Measurements from ENCODE around the gene LKAAEAR1. TPM values are rescaled to one million over a fixed set of nuclear protein-coding genes. Genes with fewer than 3 reads are reported as not detected.

Gene LKAAEAR1
- total RNA-seq, 1 donor from 2014 or later: not detected

- H3K36me3 Mint-ChIP-seq (ENCODE audit: unreplicated experiment): no peaks in the 10 kb centered on the region
- DNase-seq: peak; percentile 14
- H3K27me3 Mint-ChIP-seq (ENCODE audit: unreplicated experiment): peaks cover 10% of the 10 kb centered on the region
- H3K4me3 Mint-ChIP-seq (ENCODE audit: unreplicated experiment): no peak overlapping the region
- no peak for TF ChIP-seq CTCF (IDR thresholded peaks at IDR 0.05; ENCODE audit: partially characterized antibody, unreplicated experiment)
- peaks cover 15% of the 10 kb centered on the region for H3K4me1 Mint-ChIP-seq (ENCODE audit: low read depth, unreplicated experiment)
- H3K27ac Mint-ChIP-seq (ENCODE audit: unreplicated experiment): peak overlapping the region; percentile 59
- H3K9me3 Mint-ChIP-seq (ENCODE audit: unreplicated experiment): peaks cover 8% of the 10 kb centered on the region
These were observed 26.3 kb upstream of the LKAAEAR1 start for GRCh38 chr20:64110411-64111068.

GRCh38 chr20:64109831-64110391 lies 25.7 kb upstream of the LKAAEAR1 start:
- Mint-ChIP-seq H3K36me3 (ENCODE audit: unreplicated experiment) (no peaks in the 10 kb centered on the region), H3K9me3 (ENCODE audit: unreplicated experiment) (peaks cover 8% of the 10 kb centered on the region), H3K4me3 (ENCODE audit: unreplicated experiment) (no peak overlapping the region), H3K27me3 (ENCODE audit: unreplicated experiment) (peaks cover 10% of the 10 kb centered on the region), H3K4me1 (ENCODE audit: low read depth, unreplicated experiment) (peaks cover 15% of the 10 kb centered on the region), H3K27ac (ENCODE audit: unreplicated experiment) (no peak overlapping the region)
- peak; percentile 14 for DNase-seq
- no peak for TF ChIP-seq CTCF (IDR thresholded peaks at IDR 0.05; ENCODE audit: partially characterized antibody, unreplicated experiment)

- Mint-ChIP-seq H3K36me3 (ENCODE audit: unreplicated experiment) (no peaks in the 10 kb centered on the region), H3K9me3 (ENCODE audit: unreplicated experiment) (peaks cover 8% of the 10 kb centered on the region), H3K4me1 (ENCODE audit: low read depth, unreplicated experiment) (peaks cover 15% of the 10 kb centered on the region), H3K27me3 (ENCODE audit: unreplicated experiment) (peaks cover 10% of the 10 kb centered on the region), H3K4me3 (ENCODE audit: unreplicated experiment) (no peak overlapping the region), H3K27ac (ENCODE audit: unreplicated experiment) (peak overlapping the region; percentile 29)
- DNase-seq: peak; percentile 12
- no peak for TF ChIP-seq CTCF (IDR thresholded peaks at IDR 0.05; ENCODE audit: partially characterized antibody, unreplicated experiment)
These were observed 24.8 kb upstream of the LKAAEAR1 start for GRCh38 chr20:64108731-64109681.

- H3K9me3 Mint-ChIP-seq (ENCODE audit: unreplicated experiment): peaks cover 10% of the 10 kb centered on the region
- no peaks in the 10 kb centered on the region for H3K36me3 Mint-ChIP-seq (ENCODE audit: unreplicated experiment)
- peak overlapping the region; percentile 20 for H3K4me3 Mint-ChIP-seq (ENCODE audit: unreplicated experiment)
- peak; percentile 17 for DNase-seq
- no peak for TF ChIP-seq CTCF (IDR thresholded peaks at IDR 0.05; ENCODE audit: partially characterized antibody, unreplicated experiment)
- no peak overlapping the region for H3K27ac Mint-ChIP-seq (ENCODE audit: unreplicated experiment)
- peaks cover 12% of the 10 kb centered on the region for H3K4me1 Mint-ChIP-seq (ENCODE audit: low read depth, unreplicated experiment)
- peaks cover 13% of the 10 kb centered on the region for H3K27me3 Mint-ChIP-seq (ENCODE audit: unreplicated experiment)
These were observed 23.7 kb upstream of the LKAAEAR1 start for GRCh38 chr20:64107736-64108457.

All from glutamatergic neuron (in vitro differentiated cells).